Fibroblast of pulmonary artery (primary cell): ENCODE data around the gene CKS1B.
"Not testable (repeated sequence)": the region's sequence is repeated elsewhere in the genome, so short reads cannot be mapped to it uniquely, and the experiment has no call there.

Source experiments
- DNase-seq: peaks from one replicate; pipeline ENCODE4 v3.0.0-alpha.2; 2010; ENCODE audit warnings: low read depth
- H3K4me3 ChIP-seq: replicated peaks from 2 replicates; pipeline ENCODE4 v1.5.1; 2011; ENCODE audit warnings: low read depth, mild to moderate bottlenecking, control low read depth, low read length, moderate library complexity
- CTCF ChIP-seq: IDR thresholded peaks from 2 replicates; pipeline ENCODE4 v1.5.1; 2011; ENCODE audit warnings: mild to moderate bottlenecking, control low read depth, low read length, inconsistent platforms; ENCODE audit errors: missing control alignments

The CKS1B gene

GRCh38 chr1:154995301-154995983 is 21.0 kb downstream of the CKS1B start:
- TF ChIP-seq CTCF = peak; percentile 44
- H3K4me3 ChIP-seq = not testable (repeated sequence)
- peak; percentile 90 for DNase-seq

GRCh38 chr1:154996966-154997701 is 22.7 kb downstream of the CKS1B start:
- no peak for DNase-seq
- H3K4me3 ChIP-seq = no peak overlapping the region
- TF ChIP-seq CTCF = no peak

- TF ChIP-seq CTCF = no peak
- no peak for DNase-seq
- no peak overlapping the region for H3K4me3 ChIP-seq
These were observed 23.8 kb downstream of the CKS1B start for GRCh38 chr1:154998201-154998780.

GRCh38 chr1:154998818-154999570 is 24.5 kb downstream of the CKS1B start:
- H3K4me3 ChIP-seq = peak overlapping the region; percentile 23

GRCh38 chr1:154999571-155000410 is 25.3 kb downstream of the CKS1B start:
- no peak for TF ChIP-seq CTCF
- peak overlapping the region; percentile 90 for H3K4me3 ChIP-seq
- no peak for DNase-seq

More at GRCh38 chr1:154998818-154999570, 24.5 kb downstream of the CKS1B start:
- peak; percentile 80 for DNase-seq
- peak; percentile 99 for TF ChIP-seq CTCF

GRCh38 chr1:155000411-155000725 is 25.9 kb downstream of the CKS1B start:
- no peak for DNase-seq
- no peak for TF ChIP-seq CTCF
- peak overlapping the region; percentile 90 for H3K4me3 ChIP-seq
